Endometrial microvascular endothelial cells (primary cell): ENCODE results near the gene TCTN2. TPM values are rescaled to one million over a fixed set of nuclear protein-coding genes. Genes with fewer than 3 reads are reported as not detected.

Experiments used
- in situ Hi-C: cut with HindIII; loops from 2 replicates; pipeline ENCODE4 v1.10.0; 2017; ENCODE audit warnings: low sequenced_read_pairs, low pct_unique_long_range_greater_than_20kb; ENCODE audit errors: inconsistent ontology term
- total RNA-seq: library from RNA; depleted of rRNA; stranded (reverse); fragments of >200 nt; gene quantifications from one replicate; pipeline ENCODE4 v1.2.3, GENCODE V29; 2015; ENCODE audit errors: inconsistent ontology term

The TCTN2 gene
- total RNA-seq, 1 donor from 2014 or later = 4.1 TPM

DNA sequence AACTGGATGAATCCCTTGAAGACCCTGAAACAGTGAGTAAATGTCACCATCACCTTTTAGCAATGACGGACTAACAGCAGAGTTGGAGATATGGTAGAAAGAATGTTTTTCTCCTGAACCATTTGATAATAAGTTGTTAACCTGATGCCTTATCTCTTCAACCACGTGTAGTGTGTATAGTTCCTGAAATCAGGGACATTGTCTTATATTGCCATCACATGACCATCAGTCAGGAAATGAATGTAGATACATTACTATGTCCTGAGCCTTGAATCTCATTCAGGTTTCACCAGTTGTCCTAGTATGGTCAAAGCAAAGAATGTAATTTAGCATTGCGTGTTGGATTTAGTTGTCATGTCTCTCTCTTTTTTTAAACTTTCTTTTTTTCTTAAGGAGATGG lies 57.0 kb downstream of the TCTN2 start:
- in situ Hi-C loops = no loop called here

GRCh38 chr12:123731596-123731995 lies 60.7 kb downstream of the TCTN2 start:
- in situ Hi-C loops = no loop called here

DNA sequence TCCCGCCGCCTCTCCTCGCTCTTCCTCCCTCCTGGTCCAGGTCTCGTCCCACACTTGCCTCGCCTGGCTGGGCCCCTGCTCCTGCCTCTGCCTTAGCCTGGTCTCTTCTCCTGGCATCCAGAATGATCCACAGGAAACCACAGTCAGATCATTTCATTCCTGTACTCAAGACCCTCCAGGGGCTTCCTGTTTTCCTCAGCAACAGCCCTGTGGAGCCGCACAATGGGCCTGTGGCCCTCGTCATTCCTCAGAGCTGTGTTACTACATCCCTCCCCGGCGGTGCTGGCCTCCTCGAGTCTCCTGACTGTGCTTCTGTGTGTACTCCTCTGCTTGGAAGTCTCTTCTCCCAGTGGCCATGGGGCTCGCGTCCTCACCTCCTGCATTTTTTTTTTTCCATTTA lies 61.3 kb downstream of the TCTN2 start:
- in situ Hi-C loops = no loop called here

GRCh38 chr12:123733229-123733628 lies 62.3 kb downstream of the TCTN2 start:
- in situ Hi-C loops = no loop called here

DNA sequence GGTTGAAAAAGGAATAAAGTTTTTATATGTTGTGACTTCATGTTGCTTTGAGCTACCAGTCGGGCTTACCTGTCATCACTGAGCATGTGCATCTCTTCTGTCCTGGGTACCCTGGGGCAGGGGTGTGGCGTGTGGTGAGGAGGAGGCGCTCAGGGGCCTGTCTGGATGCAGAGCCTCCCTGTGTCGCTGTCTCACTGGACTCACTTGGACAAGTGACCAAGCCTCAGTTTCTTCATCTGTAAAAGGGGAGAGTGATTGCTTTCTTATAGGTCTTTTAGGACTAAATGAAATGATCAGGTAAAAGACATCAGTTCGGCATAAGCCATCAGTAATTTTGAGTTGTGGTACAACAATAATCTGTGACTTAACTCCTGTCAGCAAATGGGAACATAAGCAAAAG lies 63.4 kb downstream of the TCTN2 start:
- in situ Hi-C loops = no loop called here

DNA sequence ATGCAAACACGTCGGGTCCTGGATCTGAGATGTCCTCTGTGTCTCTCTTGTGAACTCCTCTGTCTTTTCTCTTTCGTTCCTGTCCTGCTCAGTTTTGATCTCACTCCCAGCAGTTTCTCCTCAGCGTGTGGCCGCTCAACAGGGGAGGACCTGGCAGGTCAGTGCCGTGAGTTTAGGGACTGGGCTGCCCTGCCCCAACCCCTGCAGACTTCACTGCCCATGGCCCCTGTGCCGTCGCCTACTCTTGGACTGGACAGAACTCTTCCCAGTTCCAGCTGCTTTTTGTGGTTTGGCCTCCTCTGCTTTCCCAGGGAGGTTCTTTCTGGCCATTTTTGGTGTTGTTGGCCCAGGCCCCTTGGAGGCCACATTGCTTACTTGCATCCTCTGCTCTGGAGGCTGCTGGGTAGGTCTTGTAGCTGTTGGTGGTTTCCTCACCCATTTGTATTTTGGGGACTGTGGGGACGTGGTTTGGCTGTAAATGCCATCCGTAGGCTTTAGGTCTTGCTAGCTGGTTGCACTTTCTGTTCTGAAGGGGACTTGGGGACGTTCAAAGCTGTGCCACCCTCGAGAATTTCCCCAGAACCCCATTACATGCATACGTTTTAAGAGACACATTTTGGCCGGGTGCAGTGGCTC lies 71.1 kb downstream of the TCTN2 start:
- in situ Hi-C loops = no loop called here

- in situ Hi-C loops = no loop called here
Observed at GRCh38 chr12:123743002-123743401, 72.1 kb downstream of the TCTN2 start.

GRCh38 chr12:123744836-123745235 lies 73.9 kb downstream of the TCTN2 start:
- in situ Hi-C loops = no loop called here

DNA sequence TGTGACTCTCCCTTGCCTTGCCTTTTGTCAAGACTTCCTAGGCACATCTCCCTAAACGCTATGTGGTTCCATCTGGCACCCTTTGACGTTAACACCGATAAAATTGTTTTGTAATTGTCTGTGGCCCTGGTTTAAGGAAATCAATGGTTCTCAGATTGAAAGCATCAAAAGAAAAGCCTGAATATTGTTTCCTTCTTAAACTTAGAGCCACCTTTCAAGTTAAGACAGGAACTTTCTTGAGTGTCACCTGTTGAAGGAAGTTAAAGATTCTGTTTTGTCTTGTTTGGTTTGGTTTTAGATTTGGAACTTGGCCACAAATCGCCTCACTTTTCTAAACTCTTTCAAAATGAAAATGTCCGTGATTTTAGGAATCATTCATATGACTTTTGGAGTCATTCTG lies 76.4 kb downstream of the TCTN2 start:
- in situ Hi-C loops = no loop called here

GRCh38 chr12:123748161-123748560 lies 77.2 kb downstream of the TCTN2 start:
- in situ Hi-C loops = no loop called here

DNA sequence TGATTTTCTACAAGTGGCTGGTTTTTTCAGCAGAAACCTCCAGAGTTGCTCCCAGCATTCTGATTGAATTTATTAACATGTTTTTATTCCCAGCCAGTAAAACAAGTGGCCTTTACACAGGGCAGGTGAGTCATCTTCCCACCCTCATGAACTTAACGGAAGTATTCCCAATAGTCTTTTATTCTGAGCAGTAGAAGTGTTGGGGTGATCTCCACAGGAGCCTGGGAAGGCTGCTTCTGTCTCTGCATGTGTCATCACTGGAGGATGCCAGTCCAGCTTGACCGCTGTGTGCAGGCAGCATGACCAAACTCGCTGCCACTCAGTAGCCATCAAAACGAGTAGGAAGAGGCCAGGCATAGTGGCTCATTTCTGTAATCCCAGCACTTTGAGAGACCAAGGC lies 77.7 kb downstream of the TCTN2 start:
- in situ Hi-C loops = no loop called here

DNA sequence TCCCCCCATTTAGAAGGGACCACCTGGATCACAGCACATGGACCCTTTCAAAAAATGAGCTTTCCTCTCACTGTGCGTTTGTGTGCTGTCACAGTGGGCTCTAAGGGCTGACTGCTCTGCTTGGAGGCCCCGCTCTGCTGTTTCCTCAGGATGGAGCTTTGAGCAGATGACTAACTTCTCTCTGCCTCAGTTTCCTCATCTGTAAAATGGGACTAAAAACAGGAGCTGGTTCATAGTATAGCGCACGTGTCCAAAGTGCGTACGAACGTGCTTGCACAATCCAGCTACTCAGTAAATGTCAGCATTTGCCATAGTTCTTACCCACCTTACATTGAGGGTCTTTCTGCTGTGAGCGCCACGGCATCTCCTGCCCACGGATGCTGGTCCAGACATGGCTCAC lies 78.4 kb downstream of the TCTN2 start:
- in situ Hi-C loops = no loop called here

DNA sequence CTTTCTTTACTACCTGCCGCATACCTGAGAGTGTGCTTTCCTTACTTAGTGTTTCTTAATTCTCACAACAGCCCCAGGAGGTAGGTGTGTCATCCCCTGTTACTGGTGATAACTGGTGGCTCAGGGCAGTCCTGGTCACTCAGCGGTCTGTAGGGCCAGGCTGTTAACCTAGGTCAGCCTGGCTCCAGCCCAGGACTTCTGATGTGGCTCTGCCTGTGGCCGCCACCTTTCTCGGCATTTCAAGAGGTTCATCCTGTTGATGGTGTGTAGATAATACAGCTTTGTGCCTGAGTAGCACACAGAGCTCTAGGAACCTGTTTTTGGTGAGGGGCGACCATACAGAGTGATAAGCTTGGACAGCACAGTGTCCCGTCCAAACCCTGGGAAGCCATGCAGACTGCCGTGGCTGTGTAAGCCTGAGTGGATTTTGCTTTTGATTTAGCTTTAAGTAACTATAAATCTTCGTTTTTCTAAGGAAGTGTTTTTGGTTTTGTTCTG lies 79.3 kb downstream of the TCTN2 start:
- in situ Hi-C loops = no loop called here

DNA sequence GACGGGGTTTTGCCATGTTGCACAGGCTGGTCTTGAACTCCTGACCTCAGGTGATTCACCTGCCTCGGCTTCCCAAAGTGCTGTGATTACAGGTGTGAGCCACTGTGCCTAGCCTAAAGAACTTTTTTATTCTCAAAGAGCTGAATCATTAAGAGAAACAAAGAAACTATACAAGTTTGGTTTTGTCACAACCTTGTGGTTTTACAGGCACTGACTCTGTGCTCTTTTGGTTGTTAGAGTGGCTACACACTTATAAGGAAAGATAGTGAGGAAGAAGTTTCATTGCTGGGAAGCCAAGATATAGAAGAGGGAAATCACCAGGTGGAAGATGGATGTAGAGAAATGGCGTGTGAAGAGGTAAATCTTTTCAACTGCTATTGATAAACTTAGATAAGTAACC lies 81.1 kb downstream of the TCTN2 start:
- in situ Hi-C loops = no loop called here

- in situ Hi-C loops = no loop called here
Observed at GRCh38 chr12:123754041-123754772, 83.3 kb downstream of the TCTN2 start.

DNA sequence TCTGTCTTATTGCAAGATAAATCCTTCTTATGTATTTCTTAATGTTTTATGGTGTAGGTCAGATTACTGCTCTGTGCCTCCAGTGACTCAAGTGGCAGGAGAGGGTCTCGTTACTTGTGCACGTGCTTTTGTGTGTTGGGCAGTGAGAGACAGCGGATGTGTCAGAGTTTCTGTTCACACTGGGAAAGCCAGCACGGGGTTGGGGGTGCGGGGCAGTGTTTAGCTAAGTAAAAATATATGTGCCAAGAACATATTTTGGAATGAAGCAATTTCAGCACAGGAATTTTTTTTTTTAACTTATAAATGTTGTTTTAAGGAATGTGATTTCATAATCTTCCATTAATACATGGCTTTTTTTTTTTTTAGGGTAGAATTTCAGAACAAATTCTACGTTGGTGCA lies 86.6 kb downstream of the TCTN2 start:
- in situ Hi-C loops = no loop called here

Other genes with a start within 250 kb of the TCTN2 start
- gene RILPL2, start 234.4 kb upstream of the TCTN2 start, total RNA-seq = 3.4 TPM
- gene SNRNP35, start 213.0 kb upstream of the TCTN2 start, total RNA-seq = 10.2 TPM
- gene RILPL1, start 137.4 kb upstream of the TCTN2 start, total RNA-seq = 7.6 TPM
- 194 TPM for gene TMED2, start 86.6 kb upstream of the TCTN2 start, total RNA-seq
- 15.2 TPM for gene DDX55, start 69.0 kb upstream of the TCTN2 start, total RNA-seq
- 67.7 TPM for gene EIF2B1, start 37.4 kb upstream of the TCTN2 start, total RNA-seq
- 35.0 TPM for gene GTF2H3, start 37.3 kb upstream of the TCTN2 start, total RNA-seq
- gene ATP6V0A2, start 41.2 kb downstream of the TCTN2 start, total RNA-seq = 12.2 TPM
- 0.09 TPM for gene DNAH10, start 91.2 kb downstream of the TCTN2 start, total RNA-seq